ENCODE data around the gene OR5K4. TPM values are rescaled to one million over a fixed set of nuclear protein-coding genes. Genes with fewer than 3 reads are reported as not detected.

The OR5K4 gene
- total RNA-seq, 1 donor from 2014 or later = not detected

DNA sequence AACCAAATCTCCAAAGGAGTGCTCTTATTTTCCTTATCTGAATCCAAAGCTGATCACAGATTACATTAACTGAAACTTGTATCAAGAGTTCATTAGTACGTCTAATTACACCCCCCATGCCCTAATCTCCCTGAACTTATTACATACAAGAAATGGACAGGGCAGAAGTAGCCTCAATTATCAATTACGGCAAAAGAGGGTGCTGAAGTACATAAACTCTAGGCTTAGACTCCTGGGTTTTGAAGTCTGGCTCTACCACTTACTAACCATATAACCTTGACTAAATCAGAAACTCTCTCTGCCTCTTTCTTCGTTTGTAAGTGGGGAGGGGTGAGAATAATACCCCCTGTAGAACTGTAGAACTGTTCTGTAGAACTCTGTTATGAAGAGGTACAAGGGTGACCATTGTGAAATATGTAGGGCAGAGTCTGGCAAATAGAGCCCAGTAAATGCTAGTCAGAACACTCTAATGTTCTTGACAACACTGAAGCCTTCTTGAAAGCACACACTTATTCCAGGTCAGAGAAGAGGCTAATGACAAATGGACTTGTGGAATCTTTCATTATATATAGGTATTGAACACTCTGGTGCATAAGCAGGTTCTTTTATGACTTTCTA is 19.6 kb upstream of the OR5K4 start:
- FAIRE-seq = no peak
- H3K27me3 ChIP-seq (ENCODE audit: control insufficient read depth, insufficient read depth, low read length) = no peaks in the 10 kb centered on the region
- DNase-seq (ENCODE audit: low read depth) = no peak
- H3K36me3 ChIP-seq (ENCODE audit: control insufficient read depth, insufficient read depth, low read length) = no peaks in the 10 kb centered on the region
- H3K4me3 ChIP-seq (ENCODE audit: low read depth, low read length) = no peak overlapping the region
- TF ChIP-seq, protein P1, sequence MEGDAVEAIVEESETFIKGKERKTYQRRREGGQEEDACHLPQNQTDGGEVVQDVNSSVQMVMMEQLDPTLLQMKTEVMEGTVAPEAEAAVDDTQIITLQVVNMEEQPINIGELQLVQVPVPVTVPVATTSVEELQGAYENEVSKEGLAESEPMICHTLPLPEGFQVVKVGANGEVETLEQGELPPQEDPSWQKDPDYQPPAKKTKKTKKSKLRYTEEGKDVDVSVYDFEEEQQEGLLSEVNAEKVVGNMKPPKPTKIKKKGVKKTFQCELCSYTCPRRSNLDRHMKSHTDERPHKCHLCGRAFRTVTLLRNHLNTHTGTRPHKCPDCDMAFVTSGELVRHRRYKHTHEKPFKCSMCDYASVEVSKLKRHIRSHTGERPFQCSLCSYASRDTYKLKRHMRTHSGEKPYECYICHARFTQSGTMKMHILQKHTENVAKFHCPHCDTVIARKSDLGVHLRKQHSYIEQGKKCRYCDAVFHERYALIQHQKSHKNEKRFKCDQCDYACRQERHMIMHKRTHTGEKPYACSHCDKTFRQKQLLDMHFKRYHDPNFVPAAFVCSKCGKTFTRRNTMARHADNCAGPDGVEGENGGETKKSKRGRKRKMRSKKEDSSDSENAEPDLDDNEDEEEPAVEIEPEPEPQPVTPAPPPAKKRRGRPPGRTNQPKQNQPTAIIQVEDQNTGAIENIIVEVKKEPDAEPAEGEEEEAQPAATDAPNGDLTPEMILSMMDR (IDR thresholded peaks at IDR 0.05; ENCODE audit: insufficient read depth, low read length, severe bottlenecking) = no peak

DNA sequence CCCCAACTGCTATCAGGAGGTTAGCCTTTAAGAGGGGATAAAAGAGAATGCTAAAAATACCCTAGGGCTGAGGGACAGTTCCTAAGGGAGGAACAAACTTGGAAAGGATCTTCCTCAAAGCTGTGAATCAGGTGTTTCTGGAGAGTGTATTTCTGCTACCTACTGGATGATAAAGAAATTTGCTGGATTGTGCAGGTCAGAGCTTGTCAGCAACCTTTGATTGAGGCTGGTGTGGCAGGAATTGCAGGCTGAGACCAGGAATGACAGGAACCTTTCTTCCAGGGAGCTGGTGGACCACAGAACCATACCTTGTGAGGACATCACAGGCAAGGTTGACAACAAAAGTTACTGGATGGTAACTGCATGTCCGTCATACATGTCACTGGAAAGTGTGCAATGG is 14.6 kb upstream of the OR5K4 start:
- Histone ChIP-seq H3K36me3 (ENCODE audit: control insufficient read depth, insufficient read depth, low read length) (no peaks in the 10 kb centered on the region), H3K4me3 (ENCODE audit: low read depth, low read length) (no peak overlapping the region), H3K27me3 (ENCODE audit: control insufficient read depth, insufficient read depth, low read length) (no peaks in the 10 kb centered on the region)
- TF ChIP-seq, protein P1 (IDR thresholded peaks at IDR 0.05; ENCODE audit: insufficient read depth, low read length, severe bottlenecking) = no peak
- FAIRE-seq (no peak), DNase-seq (ENCODE audit: low read depth) (peak; percentile 55)

DNA sequence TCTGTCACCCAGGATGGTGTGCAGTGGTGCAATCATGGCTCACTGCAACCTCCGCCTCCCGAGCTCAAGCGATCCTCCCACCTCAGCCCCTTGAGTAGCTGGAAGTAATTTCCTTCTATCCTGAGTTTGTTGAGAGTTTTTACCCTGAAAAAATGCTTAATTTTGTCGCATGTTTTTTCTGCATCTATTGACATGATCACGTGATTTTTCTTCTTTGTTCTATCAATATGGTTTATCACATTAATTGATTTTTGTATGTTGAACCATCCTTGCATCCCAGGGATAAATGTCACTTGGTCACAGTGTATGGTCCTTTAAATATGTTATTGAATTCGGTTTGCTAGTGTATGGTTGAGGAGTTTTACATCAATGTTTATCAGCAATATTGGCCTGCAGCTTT is 11.9 kb upstream of the OR5K4 start:
- Histone ChIP-seq H3K27me3 (ENCODE audit: control insufficient read depth, insufficient read depth, low read length) (no peaks in the 10 kb centered on the region), H3K36me3 (ENCODE audit: control insufficient read depth, insufficient read depth, low read length) (no peaks in the 10 kb centered on the region), H3K4me3 (ENCODE audit: low read depth, low read length) (no peak overlapping the region)
- FAIRE-seq (no peak), DNase-seq (ENCODE audit: low read depth) (no peak)
- TF ChIP-seq, protein P1 (IDR thresholded peaks at IDR 0.05; ENCODE audit: insufficient read depth, low read length, severe bottlenecking) = no peak

DNA sequence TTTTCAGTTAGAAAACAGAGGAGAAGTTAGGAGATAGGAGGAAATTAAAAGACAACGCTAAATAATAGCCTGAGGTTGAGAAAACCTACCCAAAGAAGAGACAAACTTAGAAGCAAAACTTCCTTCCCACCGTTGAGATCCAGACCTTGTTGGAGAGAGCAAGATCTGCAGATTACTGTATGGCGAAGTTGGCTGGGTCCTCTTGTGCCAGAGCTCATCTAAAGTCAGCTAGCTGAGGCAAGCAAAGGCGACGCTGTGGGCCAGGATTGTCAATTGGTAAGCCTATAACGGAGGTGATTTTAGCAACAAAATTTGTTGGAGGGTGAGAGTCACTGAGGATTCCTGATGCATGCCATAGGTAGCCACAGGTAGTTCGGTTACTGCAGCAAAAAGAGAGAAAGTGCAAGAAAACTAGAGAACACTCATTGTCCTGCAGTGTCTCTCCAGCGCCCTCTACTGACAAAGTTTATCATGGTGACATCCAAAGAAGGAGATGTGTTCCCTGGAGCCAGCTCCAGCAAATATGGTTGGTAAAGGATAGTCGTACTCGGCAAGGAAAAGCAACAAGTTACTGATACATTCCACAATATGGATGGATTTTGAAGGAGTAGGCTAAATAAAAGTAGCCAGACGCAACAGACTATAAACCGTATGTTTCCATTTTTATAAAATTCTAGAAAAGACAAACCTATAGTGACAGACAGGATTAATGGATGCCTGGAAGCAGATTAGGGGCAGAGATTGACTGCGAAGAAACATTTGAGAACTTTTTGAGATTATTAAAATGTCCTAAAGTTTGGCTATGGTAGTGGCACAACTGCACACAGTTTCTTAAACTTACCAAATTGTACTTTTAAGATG is 9.8 kb upstream of the OR5K4 start:
- H3K4me3 ChIP-seq (ENCODE audit: low read depth, low read length) = no peak overlapping the region
- FAIRE-seq = peak; percentile 13
- TF ChIP-seq, protein P1 (IDR thresholded peaks at IDR 0.05; ENCODE audit: insufficient read depth, low read length, severe bottlenecking) = peak; percentile 83
- H3K36me3 ChIP-seq (ENCODE audit: control insufficient read depth, insufficient read depth, low read length) = no peaks in the 10 kb centered on the region
- peak; percentile 62 for DNase-seq (ENCODE audit: low read depth)
- no peaks in the 10 kb centered on the region for H3K27me3 ChIP-seq (ENCODE audit: control insufficient read depth, insufficient read depth, low read length)

DNA sequence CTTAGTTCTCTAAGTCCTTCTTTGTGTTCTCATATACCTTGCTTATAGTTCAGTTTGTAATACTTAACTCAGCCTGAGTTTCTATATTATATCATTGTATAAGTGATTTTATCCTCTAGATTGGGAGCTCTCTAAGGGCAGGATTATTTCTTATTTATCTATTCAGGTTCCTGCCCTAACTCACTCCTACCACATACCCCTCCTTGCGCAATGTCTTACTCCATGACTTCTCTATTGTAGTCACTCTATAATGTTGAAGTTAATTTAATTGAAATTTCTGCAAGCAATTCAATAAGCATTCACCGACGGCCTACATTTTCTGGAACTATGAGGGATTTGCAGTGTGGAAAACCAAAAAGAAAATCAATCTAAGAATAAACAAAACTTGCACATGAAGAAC is 3.6 kb upstream of the OR5K4 start:
- FAIRE-seq = no peak

More for the DNA sequence above, 3.6 kb upstream of the OR5K4 start:
- Histone ChIP-seq H3K27me3 (ENCODE audit: control insufficient read depth, insufficient read depth, low read length) (no peaks in the 10 kb centered on the region), H3K36me3 (ENCODE audit: control insufficient read depth, insufficient read depth, low read length) (no peaks in the 10 kb centered on the region), H3K4me3 (ENCODE audit: low read depth, low read length) (no peak overlapping the region)
- TF ChIP-seq, protein P1 (IDR thresholded peaks at IDR 0.05; ENCODE audit: insufficient read depth, low read length, severe bottlenecking) = no peak
- DNase-seq (ENCODE audit: low read depth) = no peak

All from bronchial epithelial cell (primary cell).